HG03097 (cell line): ENCODE results near the gene CASKIN1.
"Not testable (repeated sequence)": the region's sequence is repeated elsewhere in the genome, so short reads cannot be mapped to it uniquely, and the experiment has no call there.

ENCODE experiments used
- ATAC-seq: cut with Tn5 transposase; IDR thresholded peaks from one replicate; pipeline ENCODE4 v1.9.1; 2021; ENCODE audit not compliant: unreplicated experiment, low FRiP score

The CASKIN1 gene

DNA sequence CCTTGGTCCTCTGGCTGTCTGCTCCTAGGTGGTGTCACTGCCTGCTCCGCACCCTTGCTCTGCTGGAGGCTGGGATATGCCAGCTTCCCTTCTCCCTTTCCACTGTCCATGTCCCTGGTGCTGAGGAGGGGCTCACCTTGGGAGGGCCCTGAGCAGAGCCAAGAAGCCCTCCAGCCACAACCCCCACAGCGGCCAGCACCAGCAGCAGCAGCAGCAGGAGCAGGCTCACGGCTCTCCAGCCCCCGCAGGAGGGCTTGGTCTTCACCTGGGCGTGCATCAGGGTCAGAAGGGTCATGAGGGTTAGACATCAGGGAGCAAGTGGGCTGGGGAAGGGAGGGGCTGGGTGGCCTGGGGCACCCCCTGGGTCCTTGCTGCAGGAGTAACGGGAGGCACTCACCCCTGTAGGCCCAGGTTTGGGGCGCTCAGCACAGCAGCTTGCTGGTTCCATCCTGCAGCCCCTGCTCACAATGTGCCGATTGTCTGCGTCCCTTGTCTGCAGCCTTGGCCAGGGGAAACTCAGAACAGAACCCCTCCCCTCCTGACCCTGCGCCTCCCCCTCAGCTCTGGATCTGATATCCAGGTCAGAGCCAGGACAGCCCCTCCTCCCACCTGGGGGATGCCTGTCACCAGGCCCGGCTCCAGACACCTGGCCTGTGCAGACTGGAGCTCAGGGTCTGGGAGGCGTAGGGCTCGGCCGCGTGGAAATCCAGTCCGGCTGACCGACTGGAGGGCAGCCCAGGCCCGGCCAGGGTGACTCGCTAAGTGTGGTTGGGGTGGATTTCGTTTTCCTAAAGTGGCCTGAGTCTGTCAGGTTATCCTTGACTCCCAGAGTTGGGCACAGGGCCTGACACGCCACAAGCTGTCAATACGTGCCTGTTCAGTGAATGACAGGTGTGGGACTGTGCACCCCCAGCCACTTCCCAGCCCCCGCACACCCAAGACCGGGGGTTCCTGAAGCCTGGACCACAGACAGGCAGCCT, 14.3 kb upstream of the CASKIN1 start, which contains the start of gene BRICD5:
TSS of gene BRICD5 (minus strand) at position 478 of the 980 bp plus-strand sequence. CDS start at position 448, 30 bp downstream.
- no peak for ATAC-seq

DNA sequence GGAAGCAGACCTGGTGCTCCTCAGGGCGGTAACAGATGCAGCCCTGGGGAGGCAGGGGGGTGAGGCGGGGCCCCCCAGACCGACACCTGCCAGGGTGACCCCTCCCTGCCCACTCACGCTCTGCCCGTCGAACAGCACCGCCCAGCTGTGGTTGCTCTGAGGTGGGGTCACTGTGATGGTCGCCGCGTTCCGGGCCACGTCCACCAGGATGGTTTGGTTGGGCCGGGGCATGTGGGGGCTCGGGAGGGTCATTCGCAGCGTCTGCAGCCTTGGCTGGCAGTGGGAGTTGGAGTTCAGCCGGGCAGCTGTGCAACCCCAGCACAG, 13.6 kb upstream of the CASKIN1 start:
- no peak for ATAC-seq

DNA sequence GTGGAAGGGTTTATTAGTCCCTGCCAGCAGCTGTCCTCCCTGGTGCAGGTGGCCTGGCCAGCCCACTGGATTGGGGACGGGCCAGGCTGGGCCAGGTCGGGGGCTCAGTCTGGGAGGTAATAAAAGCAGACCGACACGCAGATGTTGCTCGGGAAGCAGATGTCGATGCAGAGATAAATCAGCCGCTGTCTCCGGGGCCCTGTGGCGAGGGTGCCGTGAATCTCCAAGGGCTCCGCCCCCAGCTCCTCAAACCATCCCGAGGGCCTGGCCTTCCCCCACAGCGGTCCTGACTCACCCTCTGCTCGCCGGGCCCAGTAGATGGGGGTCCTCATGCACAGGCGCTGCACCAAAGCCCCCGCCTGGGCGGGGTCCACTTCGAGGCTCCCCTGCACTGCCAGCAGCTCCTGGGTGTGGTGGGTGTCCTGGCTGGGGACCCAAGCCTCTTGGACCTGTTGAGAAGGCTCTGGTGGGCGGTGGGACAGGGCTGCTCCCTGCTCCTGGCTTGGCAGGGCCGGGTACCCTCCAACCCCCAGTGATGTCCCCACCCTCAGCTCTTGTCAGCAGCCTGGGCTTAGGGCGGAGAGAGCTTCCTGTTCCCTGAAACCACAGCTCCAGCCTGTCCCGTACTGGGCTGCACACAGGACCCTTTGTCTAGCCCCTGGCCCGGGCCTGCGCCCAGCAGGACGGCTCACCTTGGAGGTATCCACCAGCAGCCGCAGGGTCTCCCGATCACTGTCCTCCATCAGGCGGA, 13.0 kb upstream of the CASKIN1 start:
- no peak for ATAC-seq

DNA sequence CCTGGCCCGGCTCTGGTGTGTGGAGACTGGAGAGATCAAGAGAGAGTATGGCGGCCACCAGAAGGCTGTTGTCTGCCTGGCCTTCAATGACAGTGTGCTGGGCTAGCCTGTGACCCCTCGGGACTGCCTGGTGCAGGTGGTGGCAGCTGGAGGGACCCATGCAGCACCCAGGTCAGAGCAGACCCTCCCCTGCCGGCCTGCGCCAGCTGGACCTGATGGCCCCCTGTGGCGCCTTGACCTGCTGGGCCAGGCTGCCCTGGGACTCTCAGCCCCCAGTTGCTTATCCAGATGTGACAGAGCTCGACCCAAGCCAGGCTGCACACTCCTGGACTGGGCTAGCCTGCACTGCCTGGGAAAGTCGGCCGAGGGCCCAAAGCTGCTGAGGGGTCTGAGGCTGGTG, 12.4 kb upstream of the CASKIN1 start:
- no peak for ATAC-seq

DNA sequence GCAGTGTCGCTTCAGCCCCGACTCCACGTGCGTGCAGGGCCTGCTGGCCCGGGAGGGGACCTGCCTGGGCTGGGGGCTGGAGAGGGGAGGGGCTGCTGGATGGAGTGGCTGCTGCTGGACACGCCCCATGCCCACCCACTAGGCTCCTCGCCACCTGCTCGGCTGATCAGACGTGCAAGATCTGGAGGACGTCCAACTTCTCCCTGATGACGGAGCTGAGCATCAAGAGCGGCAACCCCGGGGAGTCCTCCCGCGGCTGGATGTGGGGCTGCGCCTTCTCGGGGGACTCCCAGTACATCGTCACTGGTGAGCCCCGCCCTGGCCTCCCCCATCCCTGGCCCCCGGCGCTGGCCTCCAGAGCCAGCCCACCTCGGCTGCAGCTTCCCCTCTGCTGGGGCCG, 11.9 kb upstream of the CASKIN1 start:
- no peak for ATAC-seq

- no peak for ATAC-seq
Observed at GRCh38 chr16:2207872-2208271, 11.5 kb upstream of the CASKIN1 start.

GRCh38 chr16:2206780-2207433, 10.5 kb upstream of the CASKIN1 start:
- no peak for ATAC-seq

GRCh38 chr16:2206420-2206779, 10.0 kb upstream of the CASKIN1 start:
- no peak for ATAC-seq

- peak; percentile 1 for ATAC-seq
Observed at GRCh38 chr16:2205967-2206313, 9.5 kb upstream of the CASKIN1 start.

DNA sequence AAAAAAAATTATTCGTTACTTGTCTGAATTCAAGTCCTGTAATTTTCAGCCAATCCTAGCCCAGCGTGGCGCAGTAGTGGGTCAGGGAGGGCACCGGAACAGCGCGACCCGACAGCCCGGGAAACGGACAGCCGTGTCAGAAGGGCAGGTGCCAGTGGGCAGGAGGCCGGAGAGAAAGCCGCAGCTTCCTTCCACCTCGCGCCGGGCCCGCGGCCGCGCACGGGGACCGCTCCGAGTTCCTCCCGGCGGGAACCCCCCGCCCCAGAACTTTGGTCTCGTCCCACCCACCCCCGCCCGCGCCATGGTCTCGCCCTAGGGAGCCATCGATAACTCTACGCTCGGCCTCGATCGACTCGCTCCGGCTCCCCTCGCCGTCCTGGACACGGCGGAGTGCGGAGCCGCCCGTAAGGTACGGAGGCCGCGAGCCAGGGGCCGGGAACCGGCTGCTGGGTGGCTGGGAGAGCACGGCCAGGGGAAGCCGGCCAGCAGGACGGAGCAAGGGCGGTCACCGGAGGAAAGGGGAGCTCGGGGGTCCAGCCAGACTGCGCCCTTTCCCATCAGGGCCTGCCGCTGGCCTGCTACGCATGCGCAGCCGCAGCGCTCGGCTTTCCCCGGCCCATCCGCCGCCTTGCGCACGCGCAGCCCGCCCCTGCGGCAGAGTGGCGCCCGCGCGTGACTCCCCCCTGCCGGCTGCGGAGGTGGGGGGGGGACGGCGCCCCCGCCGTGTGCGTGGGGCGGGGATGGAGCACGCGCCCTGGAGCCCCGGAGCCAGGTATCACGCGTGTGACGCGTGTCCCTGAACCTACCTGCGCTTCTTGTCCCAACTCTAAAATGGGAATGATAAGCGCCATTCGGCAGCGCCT, 8.9 kb upstream of the CASKIN1 start, which contains the start of gene MLST8:
TSS of gene MLST8 (plus strand) at position 351 of the 863 bp plus-strand sequence. CDS start 632 bp downstream, outside the sequence.
- ATAC-seq: peak; percentile 62

DNA sequence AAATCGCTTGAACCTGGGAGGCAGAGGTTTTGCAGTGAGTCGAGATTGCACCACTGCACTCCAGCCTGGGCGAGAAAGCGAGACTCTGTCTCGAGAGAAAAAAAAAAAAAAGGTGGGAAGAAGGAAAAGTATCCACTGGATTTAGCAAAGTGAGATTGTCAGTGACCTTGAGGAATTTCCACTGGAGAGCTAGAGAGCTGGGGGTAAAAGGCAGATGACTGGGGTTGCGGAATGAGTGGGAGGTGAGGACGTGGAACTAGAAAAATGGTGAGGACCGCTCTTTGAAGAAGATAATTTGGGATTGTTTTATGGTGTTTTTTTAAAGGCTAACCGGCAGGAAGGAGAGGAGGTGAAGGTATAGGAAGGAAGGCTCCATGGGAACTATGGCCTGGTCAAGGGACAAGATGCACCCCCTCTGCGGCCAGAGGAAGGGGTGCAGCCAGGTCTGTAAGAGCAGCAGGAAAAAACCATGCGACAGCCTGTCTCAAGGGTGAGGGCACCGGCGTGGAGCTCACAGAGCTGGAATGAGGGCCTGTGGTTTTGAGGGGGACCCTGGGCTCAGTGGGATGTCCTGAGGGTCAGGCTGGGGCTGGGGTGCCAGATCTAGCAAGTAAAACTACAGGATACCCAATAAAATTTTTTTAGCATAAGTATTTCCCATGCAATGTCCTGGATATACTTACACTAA, 8.2 kb upstream of the CASKIN1 start:
- no peak for ATAC-seq

DNA sequence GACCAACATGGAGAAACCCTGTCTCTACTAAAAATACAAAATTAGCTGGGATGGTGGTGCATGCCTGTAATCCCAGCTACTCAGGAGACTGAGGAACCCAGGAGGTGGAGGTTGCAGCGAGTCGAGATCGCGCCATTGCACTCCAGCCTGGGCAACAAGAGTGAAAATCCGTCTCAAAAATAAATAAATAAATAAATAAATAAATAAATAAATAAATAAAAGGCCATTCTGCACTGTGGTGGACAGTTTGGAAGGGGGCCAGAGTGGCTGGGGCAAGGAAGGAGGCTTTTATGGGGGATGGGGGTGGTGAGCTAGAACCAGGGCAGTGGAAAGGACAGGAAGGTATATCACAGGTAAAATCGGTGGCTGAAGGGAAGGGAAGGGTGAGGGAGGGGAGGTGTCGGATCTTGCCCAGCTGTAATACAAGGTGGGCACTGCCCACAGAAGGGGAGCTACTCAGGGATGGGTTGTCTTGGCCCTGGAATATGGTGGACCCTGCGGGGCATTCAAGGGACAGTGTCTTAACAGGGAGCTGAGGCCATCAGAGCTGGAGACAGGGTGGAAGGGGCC, 6.8 kb upstream of the CASKIN1 start:
- not testable (repeated sequence) for ATAC-seq

DNA sequence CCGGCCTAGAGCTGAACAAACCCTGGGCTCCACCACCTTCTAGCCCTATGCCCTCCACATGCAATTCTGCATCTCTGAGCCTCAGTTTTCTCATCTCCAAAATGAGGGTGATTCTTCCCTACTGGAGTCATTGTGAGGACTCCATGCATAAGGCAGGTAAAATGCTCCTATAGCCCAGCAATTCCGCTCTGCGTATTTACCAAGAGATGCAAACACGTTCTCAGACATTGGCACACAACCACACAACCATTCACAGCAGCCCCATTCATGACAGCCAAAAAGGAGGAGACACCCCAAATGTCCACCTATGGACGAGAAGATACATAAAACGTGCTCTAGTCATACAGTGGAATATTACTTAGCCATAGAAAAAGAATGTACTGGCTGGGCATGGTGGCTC, 3.9 kb upstream of the CASKIN1 start:
- no peak for ATAC-seq

- ATAC-seq: no peak
Observed at GRCh38 chr16:2199621-2200139, 3.3 kb upstream of the CASKIN1 start.

DNA sequence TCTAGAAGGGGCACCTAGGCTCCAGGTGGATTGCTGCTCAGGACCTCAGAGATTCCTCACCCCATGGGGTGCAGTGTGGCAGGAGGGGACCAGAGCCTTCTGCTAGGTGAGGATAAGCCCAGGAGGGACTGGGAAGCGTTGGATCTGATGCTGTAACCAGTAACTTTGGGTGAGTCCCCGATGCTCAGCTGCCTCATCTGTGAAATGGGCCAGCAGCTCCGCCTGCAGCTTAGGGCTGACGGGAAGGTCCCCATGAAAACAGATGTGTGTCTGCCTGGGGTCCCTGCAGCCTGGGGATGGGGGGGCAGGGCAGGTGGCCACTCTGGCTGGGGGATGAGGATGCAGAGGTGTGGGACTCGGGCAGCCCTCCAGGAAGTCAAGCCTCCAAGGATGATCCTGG, 2.7 kb upstream of the CASKIN1 start:
- no peak for ATAC-seq

DNA sequence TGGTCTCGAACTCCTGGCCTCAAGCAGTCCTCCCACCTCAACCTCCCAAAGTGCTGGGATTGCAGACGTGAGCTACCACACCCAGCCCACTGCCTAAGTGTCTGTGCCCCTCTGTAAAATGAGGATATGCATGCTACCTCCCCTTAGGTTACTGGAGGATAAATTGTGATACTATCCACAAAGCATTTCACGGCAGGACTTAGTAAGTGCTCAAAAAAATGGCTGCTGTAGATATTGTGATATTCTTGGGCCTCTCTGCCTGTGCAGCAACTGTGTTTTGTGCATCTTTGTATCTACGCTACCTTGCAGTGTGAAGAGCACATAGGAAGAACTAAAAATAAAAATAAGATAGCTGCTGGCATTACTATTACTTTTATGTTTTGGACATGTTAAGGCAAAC, 1.9 kb upstream of the CASKIN1 start:
- no peak for ATAC-seq

DNA sequence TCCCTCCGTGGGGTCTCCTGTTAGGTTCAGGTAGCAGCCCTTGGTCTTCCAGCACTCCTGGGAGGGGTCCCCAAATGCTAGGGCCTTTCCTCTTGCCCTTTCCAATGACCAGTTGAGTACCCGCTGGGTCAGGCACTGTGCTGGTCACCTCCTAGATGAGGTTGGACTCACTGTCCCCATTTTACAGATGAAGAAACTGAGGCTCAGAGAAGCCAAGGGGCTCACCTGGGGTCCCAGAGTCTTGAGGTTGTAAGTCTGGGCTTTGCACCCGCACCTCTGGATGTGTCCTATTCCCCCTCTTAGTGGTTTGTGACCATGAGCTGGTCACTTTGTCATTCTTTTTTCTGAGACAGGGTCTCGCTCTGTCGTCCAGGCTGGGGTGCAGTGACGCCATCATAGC, 1.4 kb upstream of the CASKIN1 start:
- no peak for ATAC-seq

DNA sequence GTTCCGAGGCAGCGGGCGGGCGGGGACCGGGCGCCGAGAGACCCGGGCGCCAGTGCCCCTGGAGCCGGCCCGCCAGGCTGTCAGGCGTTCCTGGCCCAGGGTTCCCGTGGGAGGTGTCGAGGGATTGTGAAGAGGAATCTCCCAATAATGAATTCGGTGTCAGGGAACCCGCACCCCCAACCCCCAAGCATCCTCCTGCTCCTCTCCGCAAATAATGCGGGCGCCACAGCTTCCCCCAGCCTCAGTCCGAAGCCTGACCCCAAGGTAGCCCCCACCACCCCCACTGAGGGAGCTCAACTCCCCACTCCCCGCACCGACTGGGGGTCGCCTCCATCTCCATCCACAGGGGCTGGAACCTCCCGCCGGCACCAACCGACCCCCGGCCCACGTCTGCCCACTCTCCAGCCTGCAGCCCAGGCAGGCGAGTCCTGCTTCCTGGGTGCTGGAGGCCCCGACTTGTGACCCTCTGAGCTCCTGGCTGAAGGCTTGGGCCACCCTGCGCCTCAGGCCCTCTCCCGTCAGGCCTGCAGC, 641 bp upstream of the CASKIN1 start:
- no peak for ATAC-seq
